ENCODE results near the gene FBXO31. TPM values are rescaled to one million over a fixed set of nuclear protein-coding genes. Genes with fewer than 3 reads are reported as not detected.

Gene FBXO31
- total and polyA plus RNA-seq, 9 of the 15 experiments (the other 6 are each of a cell fraction or from before 2014, with no cell fraction given) = 0.18 to 33.3 (median 10.9) TPM

DNA sequence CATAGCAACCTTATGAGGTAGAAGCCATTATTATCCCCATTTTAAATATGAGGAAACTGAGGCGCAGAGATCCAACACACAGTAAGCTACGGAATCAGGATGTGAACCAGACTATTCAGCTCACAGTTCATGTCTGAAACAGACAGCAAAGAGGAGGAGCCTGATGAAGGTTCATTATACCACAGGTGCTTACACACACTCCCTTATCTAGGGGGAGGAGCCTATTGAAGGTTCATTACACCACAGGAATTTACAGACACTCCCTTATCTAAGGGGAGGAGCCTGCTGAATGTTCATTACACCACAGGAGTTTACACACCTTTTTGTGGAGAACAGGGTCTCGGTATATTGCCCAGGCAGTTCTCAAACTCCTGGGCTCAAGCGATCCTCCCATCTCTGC, 88.3 kb downstream of the FBXO31 start (continued):
- TF ChIP-seq, protein P1, sequence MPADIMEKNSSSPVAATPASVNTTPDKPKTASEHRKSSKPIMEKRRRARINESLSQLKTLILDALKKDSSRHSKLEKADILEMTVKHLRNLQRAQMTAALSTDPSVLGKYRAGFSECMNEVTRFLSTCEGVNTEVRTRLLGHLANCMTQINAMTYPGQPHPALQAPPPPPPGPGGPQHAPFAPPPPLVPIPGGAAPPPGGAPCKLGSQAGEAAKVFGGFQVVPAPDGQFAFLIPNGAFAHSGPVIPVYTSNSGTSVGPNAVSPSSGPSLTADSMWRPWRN (IDR thresholded peaks at IDR 0.05; ENCODE audit: low read depth) = no peak
- no peak for TF ChIP-seq ZMIZ1 (IDR thresholded peaks at IDR 0.05; ENCODE audit: low read depth in 2 of 2, low read length in 2 of 2)
- TF ChIP-seq GTF2A2 (tag; IDR thresholded peaks at IDR 0.05) = no peak
- 0 out of 2 replicates have a peak, but pooled peaks have one; percentile 29 for TF ChIP-seq DPF2 (IDR thresholded peaks at IDR 0.05)

GRCh38 chr16:87293990-87294389, 89.6 kb downstream of the FBXO31 start:
- intact Hi-C loops (cut with micrococcal nuclease) (no loop called here), in situ Hi-C loops (cut with MboI) (no loop called here)
- no peak for ATAC-seq

More at GRCh38 chr16:87293990-87294389, 89.6 kb downstream of the FBXO31 start:
- H3K36me3 ChIP-seq (ENCODE audit: control insufficient read depth, insufficient read depth, low read length) = peaks cover 32% of the 10 kb centered on the region; the same call in 2 of the 3 replicates
- DNase-seq (ENCODE audit: extremely low read depth in 1 of 4, low spot score in 3 of 4) (no peak), FAIRE-seq (no peak)
- no TSS peak for BruUV-seq (replicated peaks)
- H3K27me3 ChIP-seq (ENCODE audit: control insufficient read depth in 2 of 2, insufficient read depth in 2 of 2, low read length in 2 of 2) = no peaks in the 10 kb centered on the region
- 48% methylated on average over 3 of the region's 3 CpGs for WGBS (ENCODE audit: insufficient coverage, low coverage, missing lambda C conversion rate)
- H3K9me1 ChIP-seq (ENCODE audit: control insufficient read depth, insufficient read depth, low read length) = no peaks in the 10 kb centered on the region
- no peak overlapping the region for H2AFZ ChIP-seq (ENCODE audit: low read depth, low read length)
- ChIA-PET POLR2A (interaction anchor here (1.2 kb wide), 1 partner anchor 10 kb away, joined by 5 read pairs; no protein-coding TSS in a partner anchor), CTCF (ENCODE audit: low intra/inter-chr PET ratio) (no interaction called here)
- no peak overlapping the region for H3K9ac ChIP-seq (ENCODE audit: insufficient read depth in 1 of 2, low read depth in 2 of 2, low read length in 2 of 2)
- TF ChIP-seq PHF8 (IDR thresholded peaks at IDR 0.05; ENCODE audit: borderline replicate concordance, low read length) (no peak), EGR1 (conservative IDR thresholded peaks at IDR 0.05) (peak; percentile 87), IFI16 (CRISPR knock-in tag; IDR thresholded peaks at IDR 0.05) (no peak)
- H3K27ac ChIP-seq (ENCODE audit: extremely low read depth, low read depth, low read length) = no peak overlapping the region
- H3K79me2 ChIP-seq (ENCODE audit: control insufficient read depth, insufficient read depth, low read length) = no peaks in the 10 kb centered on the region
- H3K4me3 ChIP-seq = no peak overlapping the region
- H3K4me1 ChIP-seq (replicated peaks in 1 of 2; ENCODE audit: control insufficient read depth in 2 of 2, insufficient read depth in 2 of 2, low read length in 2 of 2) = peaks cover 5 to 26% of the 10 kb centered on the region in 2 experiments; a peak in 4 of 5 replicates
- no peaks in the 10 kb centered on the region for H4K20me1 ChIP-seq (replicated peaks; ENCODE audit: control insufficient read depth, insufficient read depth, low read length)
- no peaks in the 10 kb centered on the region for H3K9me3 ChIP-seq (replicated peaks; ENCODE audit: control insufficient read depth, insufficient read depth, low read depth, low read length)
- no peak overlapping the region for H3K4me2 ChIP-seq (ENCODE audit: insufficient read depth, low read length)

All from K562 (cell line).